Heart left ventricle (tissue), 13 donors: Measurements from ENCODE around the gene TNPO2.

Experiments used
- CTCF ChIP-seq, 12 donors: fragments of 200-600 bp; sonication (generic) in 4 of 12; IDR thresholded peaks; one replicate each; pipeline versions ENCODE4 v1.5.0 to v1.8.0; 2018 to 2022; ENCODE audit warnings: antibody characterized with exemption in 12 of 12, mild to moderate bottlenecking in 5 of 12
- POLR2A ChIP-seq, 2 donors: fragments of 450-650 bp; IDR thresholded peaks; one replicate each; pipeline ENCODE4 v1.6.1; 2017; ENCODE audit warnings: antibody characterized with exemption in 2 of 2, mild to moderate bottlenecking in 2 of 2, moderate library complexity in 2 of 2
- donor health status: ischemic (EF 13 %, LVEDD 7.1; RV severe dilation, severe dysfunction).
- donor health status: DM: no; HTN: yes; CAD: no.
- donor health status: DM: no; HTN: no; CAD: no.
- donor health status: ischemic (EF 25% LVEDD 6.9; RV normal size, moderate dysfunction).
- donor health status: ischemic (EF 25% LVEDD 5.7; RV mildly dilated, moderate dysfunction).
- donor health status: ischemic (EF 35%, LVEDD 5.7; RV mildly dilated, moderate dysfunction).
- donor health status: nonischemic (EF 11% LVEDD 7.7; RV severe dilation, severe dysfunction).
- donor health status: DM: yes; HTN: yes; CAD: no.
- donor health status: PGD.
- donor health status: ischemic (EF 29% LVEDD 5.4; RV normal size, mild dysfunction).
- donor health status: nonischemic (EF 23%, LVEDD 6.1; RV moderate dilation, normal function).

- TF ChIP-seq POLR2A (IDR thresholded peaks at IDR 0.05): no peak
- TF ChIP-seq CTCF (IDR thresholded peaks at IDR 0.05): no peak
Observed at GRCh38 chr19:12665281-12665573, 58.5 kb downstream of the TNPO2 start.
